CD14-positive monocyte (primary cell): ENCODE measurements around the gene RERE. TPM values are rescaled to one million over a fixed set of nuclear protein-coding genes. Genes with fewer than 3 reads are reported as not detected.

Experiments used
- DNase-seq, 3 donors: peaks; one replicate each; pipeline ENCODE4 v3.0.0-alpha.2; 2011 to 2022
- H2AFZ ChIP-seq: 2 replicates; pipeline ENCODE4 v1.6.0; 2012; ENCODE audit warnings: mild to moderate bottlenecking, low read depth, low read length, inconsistent platforms; ENCODE audit not compliant: insufficient read depth, poor library complexity, severe bottlenecking
- H3K27ac ChIP-seq, 2 donors: 1 replicate in 1 of 2; 2 replicates in 1 of 2; pipeline ENCODE4 v1.5.1; 2012 to 2013; ENCODE audit warnings: low read length in 2 of 2, control low read depth in 1 of 2, inconsistent platforms in 1 of 2, low read depth in 1 of 2, mild to moderate bottlenecking in 1 of 2
- H3K27me3 ChIP-seq, 2 donors: one replicate each; pipeline versions ENCODE4 v1.6.0 to v1.6.1; 2011 to 2013; ENCODE audit warnings: low read length in 2 of 2; ENCODE audit not compliant: control insufficient read depth in 2 of 2, insufficient read depth in 2 of 2
- H3K36me3 ChIP-seq, 2 donors: replicated peaks in 1 of 2; 1 replicate in 1 of 2; 2 replicates in 1 of 2; pipeline versions ENCODE4 v1.5.1 to v1.6.1; 2012 to 2013; ENCODE audit warnings: low read length in 2 of 2, control low read depth in 1 of 2, inconsistent platforms in 1 of 2, mild to moderate bottlenecking in 1 of 2; ENCODE audit not compliant: insufficient read depth in 2 of 2, control insufficient read depth in 1 of 2
- H3K4me1 ChIP-seq, 2 donors: 1 replicate in 1 of 2; 2 replicates in 1 of 2; pipeline versions ENCODE4 v1.5.1 to v1.6.1; 2012 to 2013; ENCODE audit warnings: low read length in 2 of 2, control low read depth in 1 of 2, inconsistent platforms in 1 of 2, mild to moderate bottlenecking in 1 of 2, moderate library complexity in 1 of 2; ENCODE audit not compliant: insufficient read depth in 2 of 2, control insufficient read depth in 1 of 2
- H3K4me2 ChIP-seq: replicated peaks from 2 replicates; pipeline ENCODE3; 2012; ENCODE audit warnings: low read length, moderate library complexity, mild to moderate bottlenecking; ENCODE audit not compliant: poor library complexity, severe bottlenecking; ENCODE audit errors: extremely low read depth
- H3K4me3 ChIP-seq, 3 experiments: fragments of 200-600 bp in 1 of 3; sonication (generic) in 1 of 3; replicated peaks in 1 of 3; 1 replicate in 2 of 3; 2 replicates in 1 of 3; pipeline ENCODE4 v1.5.1; 2011 to 2013; ENCODE audit warnings: low read length in 3 of 3, mild to moderate bottlenecking in 3 of 3, control low read depth in 2 of 3, low read depth in 2 of 3, inconsistent platforms in 1 of 3, moderate library complexity in 1 of 3
- H3K79me2 ChIP-seq: 2 replicates; pipeline ENCODE4 v1.6.0; 2012; ENCODE audit warnings: mild to moderate bottlenecking, control low read depth, inconsistent platforms, low read length, moderate library complexity; ENCODE audit not compliant: insufficient read depth
- H3K9ac ChIP-seq: 2 replicates; pipeline ENCODE4 v1.6.0; 2017; ENCODE audit warnings: low read length, mild to moderate bottlenecking; ENCODE audit not compliant: insufficient read depth, poor library complexity, severe bottlenecking
- H3K9me3 ChIP-seq, 2 donors: replicated peaks in 1 of 2; 1 replicate in 1 of 2; 2 replicates in 1 of 2; pipeline versions ENCODE4 v1.5.1 to v1.6.1; 2012 to 2013; ENCODE audit warnings: low read length in 2 of 2, control low read depth in 1 of 2; ENCODE audit not compliant: control insufficient read depth in 1 of 2, insufficient read depth in 1 of 2
- H4K20me1 ChIP-seq: 2 replicates; pipeline ENCODE4 v1.6.0; 2012; ENCODE audit warnings: mild to moderate bottlenecking, low read length, control low read depth, moderate library complexity; ENCODE audit not compliant: insufficient read depth
- H3K27ac Mint-ChIP-seq, 7 donors: one replicate each; pipeline ENCODE4 v1.8.0; 2020; ENCODE audit warnings: mild to moderate bottlenecking in 7 of 7, mixed read lengths in 7 of 7, moderate library complexity in 6 of 7, inconsistent platforms in 2 of 7
- H3K27me3 Mint-ChIP-seq, 3 donors: one replicate each; pipeline ENCODE4 v1.8.0; 2021 to 2022; ENCODE audit warnings: low read depth in 3 of 3, mild to moderate bottlenecking in 3 of 3, mixed read lengths in 3 of 3, moderate library complexity in 3 of 3, inconsistent platforms in 1 of 3
- H3K36me3 Mint-ChIP-seq, 2 donors: one replicate each; pipeline ENCODE4 v1.8.0; 2020; ENCODE audit warnings: mixed read lengths in 2 of 2, inconsistent platforms in 1 of 2, mild to moderate bottlenecking in 1 of 2
- H3K4me1 Mint-ChIP-seq: one replicate; pipeline ENCODE4 v1.8.0; 2020; ENCODE audit warnings: mild to moderate bottlenecking, mixed read lengths
- H3K4me3 Mint-ChIP-seq, 2 donors: one replicate each; pipeline ENCODE4 v1.8.0; 2020; ENCODE audit warnings: mild to moderate bottlenecking in 2 of 2, mixed read lengths in 2 of 2, moderate library complexity in 1 of 2
- H3K9me3 Mint-ChIP-seq, 7 donors: one replicate each; pipeline ENCODE4 v1.8.0; 2020 to 2022; ENCODE audit warnings: mixed read lengths in 7 of 7, mild to moderate bottlenecking in 6 of 7, moderate library complexity in 6 of 7, inconsistent platforms in 2 of 7
- CTCF ChIP-seq: fragments of 200-600 bp; IDR thresholded peaks from one replicate; pipeline ENCODE4 v1.8.0; 2022; ENCODE audit warnings: antibody characterized with exemption, mild to moderate bottlenecking
- WGBS: methylation state at CpG from one replicate; pipeline ENCODE4 v1.1.5; 2013; ENCODE audit warnings: missing lambda C conversion rate; ENCODE audit not compliant: insufficient coverage; 5-methylcytosine and 5-hydroxymethylcytosine counted together
- intact Hi-C, 2 donors: fragments of 100-400 bp; cut with micrococcal nuclease; formaldehyde crosslinking; loops; one replicate each; pipeline versions ENCODE4 v1.15.0 to v1.15.1; 2023
- polyA plus RNA-seq, 3 donors: library from polyadenylated mRNA; depleted of rRNA in 1 of 3; unstranded in 2 of 3; stranded (reverse) in 1 of 3; fragments of 300-500 nt in 2 of 3; fragments of >200 nt in 1 of 3; fragmentation: Illumina TruSeq in 2 of 3; gene quantifications; 1 replicate in 2 of 3; 2 replicates in 1 of 3; pipeline ENCODE4 v1.2.3, GENCODE V29; 2012 to 2021

RERE gene
- polyA plus RNA-seq, 3 donors: 1.2 to 19.4 (median 3.8) TPM

GRCh38 chr1:8851060-8851459 is 33.6 kb upstream of the RERE start:
- no peak for DNase-seq
- H3K4me3 Mint-ChIP-seq: no peak overlapping the region
- Histone ChIP-seq H3K9me3 (no peaks in the 10 kb centered on the region), H3K4me1 (no peaks in the 10 kb centered on the region), H3K27ac (no peak overlapping the region), H3K79me2 (no peaks in the 10 kb centered on the region), H3K4me2 (no peak overlapping the region), H3K9ac (no peak overlapping the region), H2AFZ (no peak overlapping the region), H3K4me3 (no peak overlapping the region), H3K36me3 (peaks cover 0 to 6% of the 10 kb centered on the region in 2 donors), H4K20me1 (no peaks in the 10 kb centered on the region), H3K27me3 (no peaks in the 10 kb centered on the region)
- no peak overlapping the region for H3K27ac Mint-ChIP-seq
- H3K9me3 Mint-ChIP-seq: peaks cover 0 to 2% (median 0%) of the 10 kb centered on the region in 7 donors
- TF ChIP-seq CTCF: no peak
- WGBS: no CpG with 5 or more reads among the region's 5 CpGs
- intact Hi-C loops: no loop called here
- peaks cover 0 to 2% (median 1%) of the 10 kb centered on the region in 3 donors for H3K27me3 Mint-ChIP-seq
- H3K4me1 Mint-ChIP-seq: peaks cover 3% of the 10 kb centered on the region
- peaks cover 6 to 18% of the 10 kb centered on the region in 2 donors for H3K36me3 Mint-ChIP-seq

- no peaks in the 10 kb centered on the region for H4K20me1 ChIP-seq
- no peaks in the 10 kb centered on the region for H3K9me3 ChIP-seq
- H3K4me1 ChIP-seq: no peaks in the 10 kb centered on the region
- H3K4me2 ChIP-seq: no peak overlapping the region
- Mint-ChIP-seq H3K27ac (no peak overlapping the region), H3K27me3 (peaks cover 0 to 2% (median 1%) of the 10 kb centered on the region in 3 donors), H3K36me3 (peaks cover under 1 to 3% of the 10 kb centered on the region in 2 donors), H3K4me3 (no peak overlapping the region), H3K9me3 (no peaks in the 10 kb centered on the region), H3K4me1 (peaks cover 3% of the 10 kb centered on the region)
- H3K79me2 ChIP-seq: no peaks in the 10 kb centered on the region
- H2AFZ ChIP-seq: no peak overlapping the region
- H3K36me3 ChIP-seq: no peaks in the 10 kb centered on the region
- 42% methylated on average over 9 of the region's 19 CpGs for WGBS
- H3K4me3 ChIP-seq: no peak overlapping the region
- intact Hi-C loops: loop anchor here (5.0 to 10.0 kb wide), 2 partner anchors 287 to 294 kb away; no protein-coding TSS in a partner anchor
- H3K9ac ChIP-seq: no peak overlapping the region
- no peaks in the 10 kb centered on the region for H3K27me3 ChIP-seq
- peak; percentile 64 to 73 (median 71) for DNase-seq
- H3K27ac ChIP-seq: no peak overlapping the region
- TF ChIP-seq CTCF: peak; percentile 97
These were observed 31.4 kb upstream of the RERE start for GRCh38 chr1:8848663-8849386.
